GM12875 (cell line): Measurements from ENCODE around the gene AK6.
"Not testable (repeated sequence)": the region's sequence is repeated elsewhere in the genome, so short reads cannot be mapped to it uniquely, and the experiment has no call there.

Source experiments
- H3K4me3 ChIP-seq: one replicate; pipeline ENCODE4 v1.5.1; 2011; ENCODE audit warnings: low read depth, low read length, control low read depth
- CTCF ChIP-seq: IDR thresholded peaks from 2 replicates; pipeline ENCODE4 v1.5.1; 2011; ENCODE audit warnings: low read depth, mild to moderate bottlenecking, control low read depth, inconsistent platforms, low read length, moderate library complexity, borderline replicate concordance; ENCODE audit not compliant: insufficient read depth

Gene AK6

GRCh38 chr5:69335341-69335935 lies 33.9 kb downstream of the AK6 start:
- TF ChIP-seq CTCF = no peak
- no peak overlapping the region for H3K4me3 ChIP-seq

GRCh38 chr5:69334793-69335268 lies 34.5 kb downstream of the AK6 start:
- no peak overlapping the region for H3K4me3 ChIP-seq
- TF ChIP-seq CTCF = peak; percentile 85

GRCh38 chr5:69333668-69334315 lies 35.5 kb downstream of the AK6 start:
- H3K4me3 ChIP-seq = not testable (repeated sequence)

- TF ChIP-seq CTCF = no peak
Measured at GRCh38 chr5:69331528-69332445, 37.5 kb downstream of the AK6 start.

GRCh38 chr5:69329905-69330489 lies 39.3 kb downstream of the AK6 start:
- no peak overlapping the region for H3K4me3 ChIP-seq
- no peak for TF ChIP-seq CTCF

More at GRCh38 chr5:69331528-69332445, 37.5 kb downstream of the AK6 start:
- peak overlapping the region; percentile 70 for H3K4me3 ChIP-seq

- no peak for TF ChIP-seq CTCF
- no peak overlapping the region for H3K4me3 ChIP-seq
Measured at GRCh38 chr5:69326365-69326764, 43.0 kb downstream of the AK6 start.

- TF ChIP-seq CTCF = no peak
- no peak overlapping the region for H3K4me3 ChIP-seq
Measured at GRCh38 chr5:69317391-69317790, 51.9 kb downstream of the AK6 start.
